HFFc6 (cell line): ENCODE results near the gene TMEM178B. TPM values are rescaled to one million over a fixed set of nuclear protein-coding genes. Genes with fewer than 3 reads are reported as not detected.

Experiments
- DNase-seq: peaks from one replicate; pipeline ENCODE4 v3.0.0-alpha.2; 2018
- H3K27ac Mint-ChIP-seq: 2 replicates; pipeline ENCODE4 v1.8.0; 2020; ENCODE audit warnings: mild to moderate bottlenecking, mixed read lengths
- H3K27me3 Mint-ChIP-seq: 2 replicates; pipeline ENCODE4 v1.8.0; 2021; ENCODE audit warnings: mild to moderate bottlenecking, moderate library complexity, mixed read lengths; ENCODE audit not compliant: insufficient read depth
- H3K36me3 Mint-ChIP-seq: 2 replicates; pipeline ENCODE4 v1.8.0; 2021; ENCODE audit warnings: low read depth, mixed read lengths
- H3K4me1 Mint-ChIP-seq: 2 replicates; pipeline ENCODE4 v1.8.0; 2020; ENCODE audit warnings: low read depth, mixed read lengths
- H3K4me3 Mint-ChIP-seq: 2 replicates; pipeline ENCODE4 v1.8.0; 2020; ENCODE audit warnings: mild to moderate bottlenecking, moderate library complexity, mixed read lengths
- H3K9me3 Mint-ChIP-seq: 2 replicates; pipeline ENCODE4 v1.8.0; 2020; ENCODE audit warnings: mild to moderate bottlenecking, mixed read lengths
- CTCF ChIP-seq: fragments of 200-600 bp; sonication (generic); IDR thresholded peaks from 2 replicates; pipeline ENCODE4 v1.5.0; 2021; ENCODE audit warnings: antibody characterized with exemption, mild to moderate bottlenecking
- total RNA-seq, 6 experiments: library from RNA; stranded (reverse); fragmentation: NEBNext Ultra II Directional; extraction: Animal tissue kit (Norgen Biotek cat#: 25700); gene quantifications; 2 replicates in 1 of 6; 3 replicates in 5 of 6; pipeline ENCODE4 v1.2.3, GENCODE V29; 2021

Gene TMEM178B
- total RNA-seq, 6 experiments from 2014 or later = 2.8 to 8.4 (median 6.6) TPM

- Mint-ChIP-seq H3K36me3 (no peaks in the 10 kb centered on the region), H3K9me3 (peaks cover 7% of the 10 kb centered on the region), H3K27me3 (peaks cover 8% of the 10 kb centered on the region; the same call in 1 of the 2 replicates), H3K4me1 (no peaks in the 10 kb centered on the region), H3K4me3 (no peak overlapping the region), H3K27ac (no peak overlapping the region)
- TF ChIP-seq CTCF = no peak
- no peak for DNase-seq
Measured at GRCh38 chr7:141418066-141418465, 344.2 kb downstream of the TMEM178B start.

GRCh38 chr7:141421306-141421705, 347.4 kb downstream of the TMEM178B start:
- no peak overlapping the region for H3K4me3 Mint-ChIP-seq
- DNase-seq = no peak
- no peak overlapping the region for H3K27ac Mint-ChIP-seq
- no peak for TF ChIP-seq CTCF
- H3K4me1 Mint-ChIP-seq = peaks cover 7% of the 10 kb centered on the region; the same call in 1 of the 2 replicates
- H3K9me3 Mint-ChIP-seq = peaks cover 12% of the 10 kb centered on the region
- no peaks in the 10 kb centered on the region for H3K36me3 Mint-ChIP-seq
- H3K27me3 Mint-ChIP-seq = peaks cover 1% of the 10 kb centered on the region; the same call in 1 of the 2 replicates

GRCh38 chr7:141427134-141427533, 353.3 kb downstream of the TMEM178B start:
- no peak for TF ChIP-seq CTCF
- H3K36me3 Mint-ChIP-seq = 0 out of 2 replicates have a peak, but pooled peaks cover 9% of the 10 kb centered on the region
- peaks cover 5% of the 10 kb centered on the region for H3K27me3 Mint-ChIP-seq
- DNase-seq = no peak
- H3K27ac Mint-ChIP-seq = no peak overlapping the region
- peaks cover 7% of the 10 kb centered on the region; the same call in 1 of the 2 replicates for H3K4me1 Mint-ChIP-seq
- H3K9me3 Mint-ChIP-seq = peaks cover 28% of the 10 kb centered on the region
- H3K4me3 Mint-ChIP-seq = no peak overlapping the region

- H3K4me1 Mint-ChIP-seq = peaks cover 6% of the 10 kb centered on the region; the same call in 1 of the 2 replicates
- H3K9me3 Mint-ChIP-seq = peaks cover 23% of the 10 kb centered on the region
- H3K4me3 Mint-ChIP-seq = no peak overlapping the region
- no peak for TF ChIP-seq CTCF
- no peak overlapping the region for H3K27ac Mint-ChIP-seq
- 0 out of 2 replicates have a peak, but pooled peaks cover 9% of the 10 kb centered on the region for H3K36me3 Mint-ChIP-seq
- no peak for DNase-seq
- H3K27me3 Mint-ChIP-seq = peaks cover 5% of the 10 kb centered on the region
Measured at GRCh38 chr7:141430455-141431139, 356.7 kb downstream of the TMEM178B start.

GRCh38 chr7:141431140-141431479, 357.2 kb downstream of the TMEM178B start:
- Mint-ChIP-seq H3K4me3 (no peak overlapping the region), H3K9me3 (peaks cover 18% of the 10 kb centered on the region), H3K4me1 (peaks cover under 1% of the 10 kb centered on the region; the same call in 1 of the 2 replicates), H3K36me3 (0 out of 2 replicates have a peak, but pooled peaks cover 9% of the 10 kb centered on the region), H3K27me3 (peaks cover 5% of the 10 kb centered on the region), H3K27ac (no peak overlapping the region)
- no peak for DNase-seq
- TF ChIP-seq CTCF = no peak
